Measurements from ENCODE around the gene PSTK.

PSTK gene

DNA sequence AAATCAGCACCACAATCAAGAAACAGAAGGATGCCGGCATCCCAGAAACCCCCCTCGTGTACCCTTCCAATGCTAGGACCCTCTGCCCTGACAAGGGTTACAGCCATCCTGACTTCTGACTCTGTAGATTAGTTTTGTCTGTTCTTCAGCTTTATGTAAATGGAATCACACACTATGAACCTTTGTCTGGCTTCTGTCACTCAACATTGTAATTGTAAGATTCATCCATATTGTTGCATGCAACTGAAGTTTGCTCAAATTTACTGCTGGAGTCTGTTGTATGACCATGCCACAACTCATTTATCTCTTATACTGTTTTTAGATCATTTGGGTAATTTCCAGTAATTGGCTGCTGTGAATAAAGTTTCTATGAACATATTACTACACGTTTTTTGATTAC lies 20.0 kb downstream of the PSTK start:
- Histone ChIP-seq H3K27ac (ENCODE audit: low read depth, low read length, poor library complexity, severe bottlenecking) (no peak overlapping the region), H3K4me2 (ENCODE audit: low read length) (no peak overlapping the region), H3K9me2 (ENCODE audit: low read depth, low read length) (no peaks in the 10 kb centered on the region), H3K4me3 (ENCODE audit: low read depth, low read length, poor library complexity, severe bottlenecking) (no peak overlapping the region), H2AFZ (ENCODE audit: low read length) (no peak overlapping the region), H3K9me3 (ENCODE audit: low read length) (no peaks in the 10 kb centered on the region), H3F3A (ENCODE audit: insufficient read depth, low read length) (no peaks in the 10 kb centered on the region), H4K20me1 (ENCODE audit: insufficient read depth, low read length) (no peaks in the 10 kb centered on the region), H3K27me3 (ENCODE audit: insufficient read depth, low read length) (no peaks in the 10 kb centered on the region), H3K9ac (ENCODE audit: low read length) (no peak overlapping the region), H3K36me3 (ENCODE audit: insufficient read depth, low read length) (peaks cover 48% of the 10 kb centered on the region), H3K79me2 (ENCODE audit: insufficient read depth, low read length) (peaks cover 52% of the 10 kb centered on the region), H3K4me1 (ENCODE audit: insufficient read depth, low read length, severe bottlenecking) (peaks cover 3% of the 10 kb centered on the region)
- no peak for TF ChIP-seq EZH2 (IDR thresholded peaks at IDR 0.05; ENCODE audit: borderline replicate concordance, low read length)
- TF ChIP-seq, protein P1, sequence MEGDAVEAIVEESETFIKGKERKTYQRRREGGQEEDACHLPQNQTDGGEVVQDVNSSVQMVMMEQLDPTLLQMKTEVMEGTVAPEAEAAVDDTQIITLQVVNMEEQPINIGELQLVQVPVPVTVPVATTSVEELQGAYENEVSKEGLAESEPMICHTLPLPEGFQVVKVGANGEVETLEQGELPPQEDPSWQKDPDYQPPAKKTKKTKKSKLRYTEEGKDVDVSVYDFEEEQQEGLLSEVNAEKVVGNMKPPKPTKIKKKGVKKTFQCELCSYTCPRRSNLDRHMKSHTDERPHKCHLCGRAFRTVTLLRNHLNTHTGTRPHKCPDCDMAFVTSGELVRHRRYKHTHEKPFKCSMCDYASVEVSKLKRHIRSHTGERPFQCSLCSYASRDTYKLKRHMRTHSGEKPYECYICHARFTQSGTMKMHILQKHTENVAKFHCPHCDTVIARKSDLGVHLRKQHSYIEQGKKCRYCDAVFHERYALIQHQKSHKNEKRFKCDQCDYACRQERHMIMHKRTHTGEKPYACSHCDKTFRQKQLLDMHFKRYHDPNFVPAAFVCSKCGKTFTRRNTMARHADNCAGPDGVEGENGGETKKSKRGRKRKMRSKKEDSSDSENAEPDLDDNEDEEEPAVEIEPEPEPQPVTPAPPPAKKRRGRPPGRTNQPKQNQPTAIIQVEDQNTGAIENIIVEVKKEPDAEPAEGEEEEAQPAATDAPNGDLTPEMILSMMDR (IDR thresholded peaks at IDR 0.05; ENCODE audit: low read length), result no peak

DNA sequence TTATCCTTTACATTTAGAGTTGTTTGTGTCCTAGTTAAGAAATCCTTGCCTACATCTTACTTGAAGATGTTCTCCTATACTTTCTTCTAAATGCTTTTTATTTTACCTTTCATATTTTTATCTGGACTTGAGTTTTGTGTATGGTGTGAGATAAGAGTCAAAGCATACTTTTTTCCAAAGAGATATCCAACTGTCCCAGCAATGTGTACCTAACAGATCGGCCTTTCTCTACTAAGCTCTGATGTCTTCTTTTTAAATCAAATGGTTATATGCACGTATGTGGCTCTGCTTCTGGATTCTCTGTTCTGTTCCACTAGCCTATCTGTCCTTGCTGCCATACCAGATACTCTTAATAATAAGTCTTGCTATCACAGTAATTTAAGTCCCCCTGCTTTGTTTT lies 21.2 kb downstream of the PSTK start:
- no peak overlapping the region for H3K27ac ChIP-seq (ENCODE audit: low read depth, low read length, poor library complexity, severe bottlenecking)
- no peaks in the 10 kb centered on the region for H3K27me3 ChIP-seq (ENCODE audit: insufficient read depth, low read length)
- no peaks in the 10 kb centered on the region for H4K20me1 ChIP-seq (ENCODE audit: insufficient read depth, low read length)
- H2AFZ ChIP-seq (ENCODE audit: low read length), result no peak overlapping the region
- H3K4me3 ChIP-seq (ENCODE audit: low read depth, low read length, poor library complexity, severe bottlenecking), result no peak overlapping the region
- H3K4me1 ChIP-seq (ENCODE audit: insufficient read depth, low read length, severe bottlenecking), result peaks cover 12% of the 10 kb centered on the region
- no peaks in the 10 kb centered on the region for H3F3A ChIP-seq (ENCODE audit: insufficient read depth, low read length)
- H3K9me2 ChIP-seq (ENCODE audit: low read depth, low read length), result no peaks in the 10 kb centered on the region
- H3K9me3 ChIP-seq (ENCODE audit: low read length), result no peaks in the 10 kb centered on the region
- TF ChIP-seq EZH2 (IDR thresholded peaks at IDR 0.05; ENCODE audit: borderline replicate concordance, low read length), result no peak
- TF ChIP-seq, protein P1 (IDR thresholded peaks at IDR 0.05; ENCODE audit: low read length), result no peak
- no peak overlapping the region for H3K4me2 ChIP-seq (ENCODE audit: low read length)
- peaks cover 49% of the 10 kb centered on the region for H3K36me3 ChIP-seq (ENCODE audit: insufficient read depth, low read length)
- peaks cover 64% of the 10 kb centered on the region for H3K79me2 ChIP-seq (ENCODE audit: insufficient read depth, low read length)
- no peak overlapping the region for H3K9ac ChIP-seq (ENCODE audit: low read length)

DNA sequence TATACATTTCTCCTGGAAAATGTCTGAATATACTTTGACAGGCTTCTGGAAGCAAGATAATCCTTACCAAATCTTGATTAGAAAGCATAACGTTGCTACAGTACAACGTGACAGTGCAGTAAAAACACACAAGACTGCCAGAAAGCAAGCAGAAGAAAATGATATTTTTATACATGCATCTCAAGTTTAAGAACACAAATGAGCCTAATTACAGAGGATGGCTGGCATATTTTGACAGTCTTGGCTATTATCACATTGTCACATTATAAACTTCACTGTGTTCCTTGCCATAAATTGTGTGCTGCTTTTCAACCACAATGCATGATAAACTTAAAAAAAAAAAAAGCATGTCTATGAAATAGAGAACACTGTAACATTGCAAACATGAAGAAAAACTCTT lies 24.1 kb downstream of the PSTK start:
- H3K4me1 ChIP-seq (ENCODE audit: insufficient read depth, low read length, severe bottlenecking), result peaks cover 28% of the 10 kb centered on the region
- TF ChIP-seq, protein P1 (IDR thresholded peaks at IDR 0.05; ENCODE audit: low read length), result no peak
- no peak for TF ChIP-seq EZH2 (IDR thresholded peaks at IDR 0.05; ENCODE audit: borderline replicate concordance, low read length)
- H3K4me2 ChIP-seq (ENCODE audit: low read length), result no peak overlapping the region
- H3K9me2 ChIP-seq (ENCODE audit: low read depth, low read length), result no peaks in the 10 kb centered on the region
- peaks cover 33% of the 10 kb centered on the region for H3K36me3 ChIP-seq (ENCODE audit: insufficient read depth, low read length)
- H3K9me3 ChIP-seq (ENCODE audit: low read length), result no peaks in the 10 kb centered on the region
- H4K20me1 ChIP-seq (ENCODE audit: insufficient read depth, low read length), result no peaks in the 10 kb centered on the region
- no peak overlapping the region for H2AFZ ChIP-seq (ENCODE audit: low read length)
- H3F3A ChIP-seq (ENCODE audit: insufficient read depth, low read length), result no peaks in the 10 kb centered on the region
- no peak overlapping the region for H3K4me3 ChIP-seq (ENCODE audit: low read depth, low read length, poor library complexity, severe bottlenecking)
- peaks cover 80% of the 10 kb centered on the region for H3K79me2 ChIP-seq (ENCODE audit: insufficient read depth, low read length)
- no peak overlapping the region for H3K27ac ChIP-seq (ENCODE audit: low read depth, low read length, poor library complexity, severe bottlenecking)
- no peak overlapping the region for H3K9ac ChIP-seq (ENCODE audit: low read length)
- no peaks in the 10 kb centered on the region for H3K27me3 ChIP-seq (ENCODE audit: insufficient read depth, low read length)

Data from OCI-LY1 (cell line).